ENCODE results near the gene LRRC14B.

Gene LRRC14B

GRCh38 chr5:161803-162110 lies 29.5 kb upstream of the LRRC14B start:
- no peak overlapping the region for H3K4me2 ChIP-seq (ENCODE audit: low read length)
- no peaks in the 10 kb centered on the region for H4K20me1 ChIP-seq (ENCODE audit: control insufficient read depth, insufficient read depth, low read depth, low read length)
- no peaks in the 10 kb centered on the region for H3K36me3 ChIP-seq (ENCODE audit: control insufficient read depth, low read length)
- no peak overlapping the region for H3K4me3 ChIP-seq (ENCODE audit: low read length)
- no peaks in the 10 kb centered on the region for H3F3A ChIP-seq (ENCODE audit: control insufficient read depth, insufficient read depth)
- no peaks in the 10 kb centered on the region for H3K27me3 ChIP-seq (ENCODE audit: control insufficient read depth, low read length)
- H3K9me2 ChIP-seq (replicated peaks; ENCODE audit: control insufficient read depth, low read length) = no peaks in the 10 kb centered on the region
- H3K9me3 ChIP-seq (ENCODE audit: control insufficient read depth, insufficient read depth, low read length) = no peaks in the 10 kb centered on the region
- no peaks in the 10 kb centered on the region for H3K4me1 ChIP-seq (ENCODE audit: control insufficient read depth, low read length)
- no peak overlapping the region for H3K27ac ChIP-seq (ENCODE audit: low read depth, low read length)
- no peak for TF ChIP-seq CTCF (IDR thresholded peaks at IDR 0.05; ENCODE audit: low read depth, low read length, poor library complexity, severe bottlenecking)
- TF ChIP-seq EZH2phosphoT487 (IDR thresholded peaks at IDR 0.05; ENCODE audit: borderline replicate concordance, low read length) = no peak
- H3K79me2 ChIP-seq (ENCODE audit: control insufficient read depth, low read length) = no peaks in the 10 kb centered on the region

GRCh38 chr5:162190-162564 lies 29.1 kb upstream of the LRRC14B start:
- Histone ChIP-seq H4K20me1 (ENCODE audit: control insufficient read depth, insufficient read depth, low read depth, low read length) (no peaks in the 10 kb centered on the region), H3K27me3 (ENCODE audit: control insufficient read depth, low read length) (no peaks in the 10 kb centered on the region), H3K4me3 (ENCODE audit: low read length) (no peak overlapping the region), H3K36me3 (ENCODE audit: control insufficient read depth, low read length) (no peaks in the 10 kb centered on the region), H3F3A (ENCODE audit: control insufficient read depth, insufficient read depth) (no peaks in the 10 kb centered on the region), H3K79me2 (ENCODE audit: control insufficient read depth, low read length) (no peaks in the 10 kb centered on the region), H3K9me2 (replicated peaks; ENCODE audit: control insufficient read depth, low read length) (no peaks in the 10 kb centered on the region), H3K27ac (ENCODE audit: low read depth, low read length) (no peak overlapping the region), H3K4me2 (ENCODE audit: low read length) (no peak overlapping the region), H3K4me1 (ENCODE audit: control insufficient read depth, low read length) (no peaks in the 10 kb centered on the region), H3K9me3 (ENCODE audit: control insufficient read depth, insufficient read depth, low read length) (no peaks in the 10 kb centered on the region)
- TF ChIP-seq EZH2phosphoT487 (IDR thresholded peaks at IDR 0.05; ENCODE audit: borderline replicate concordance, low read length) (no peak), CTCF (IDR thresholded peaks at IDR 0.05; ENCODE audit: low read depth, low read length, poor library complexity, severe bottlenecking) (no peak)

GRCh38 chr5:162565-163337 lies 28.5 kb upstream of the LRRC14B start:
- no peak overlapping the region for H3K27ac ChIP-seq (ENCODE audit: low read depth, low read length)
- no peaks in the 10 kb centered on the region for H3K27me3 ChIP-seq (ENCODE audit: control insufficient read depth, low read length)
- no peaks in the 10 kb centered on the region for H3F3A ChIP-seq (ENCODE audit: control insufficient read depth, insufficient read depth)
- no peaks in the 10 kb centered on the region for H3K9me3 ChIP-seq (ENCODE audit: control insufficient read depth, insufficient read depth, low read length)
- no peak overlapping the region for H3K4me3 ChIP-seq (ENCODE audit: low read length)
- no peak for TF ChIP-seq CTCF (IDR thresholded peaks at IDR 0.05; ENCODE audit: low read depth, low read length, poor library complexity, severe bottlenecking)
- TF ChIP-seq EZH2phosphoT487 (IDR thresholded peaks at IDR 0.05; ENCODE audit: borderline replicate concordance, low read length) = no peak
- H3K4me1 ChIP-seq (ENCODE audit: control insufficient read depth, low read length) = no peaks in the 10 kb centered on the region
- no peaks in the 10 kb centered on the region for H4K20me1 ChIP-seq (ENCODE audit: control insufficient read depth, insufficient read depth, low read depth, low read length)
- H3K4me2 ChIP-seq (ENCODE audit: low read length) = no peak overlapping the region
- no peaks in the 10 kb centered on the region for H3K9me2 ChIP-seq (replicated peaks; ENCODE audit: control insufficient read depth, low read length)
- no peaks in the 10 kb centered on the region for H3K36me3 ChIP-seq (ENCODE audit: control insufficient read depth, low read length)
- no peaks in the 10 kb centered on the region for H3K79me2 ChIP-seq (ENCODE audit: control insufficient read depth, low read length)

Measured in DOHH2 (cell line).